ENCODE measurements around the gene NCOR1. TPM values are rescaled to one million over a fixed set of nuclear protein-coding genes. Genes with fewer than 3 reads are reported as not detected.
A peak's percentile ranks its signal among the peaks of the same experiment; 100 is the strongest.
"Not testable (repeated sequence)": the region's sequence is repeated elsewhere in the genome, so short reads cannot be mapped to it uniquely, and the experiment has no call there.

The NCOR1 gene
- total and polyA plus RNA-seq, 2 experiments from 2014 or later: 109 to 119 TPM

DNA sequence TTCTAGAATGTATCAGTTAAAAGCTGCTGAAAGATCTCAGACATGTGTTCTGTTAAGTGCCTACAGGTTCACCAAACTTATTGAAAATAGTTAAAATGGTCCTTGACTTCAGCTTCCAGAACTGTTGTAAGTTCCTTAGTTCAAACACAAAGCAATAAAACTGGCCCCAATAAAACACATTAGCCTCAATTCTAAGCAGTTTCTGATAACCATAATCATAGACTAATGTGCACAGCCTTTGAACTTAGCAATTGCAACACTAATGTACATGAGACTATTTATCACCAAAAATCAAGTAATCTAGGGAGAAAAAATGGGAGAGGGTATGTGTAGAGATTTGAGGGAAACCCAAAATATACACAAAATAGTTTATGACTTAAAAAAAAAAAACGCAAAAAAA is 17.1 kb upstream of the NCOR1 start:
- Histone ChIP-seq H3K27me3 (no peaks in the 10 kb centered on the region), H3K9me3 (ENCODE audit: low read depth) (no peaks in the 10 kb centered on the region), H3K4me3 (no peak overlapping the region), H3K36me3 (no peaks in the 10 kb centered on the region), H3K4me1 (ENCODE audit: low read depth) (no peaks in the 10 kb centered on the region), H3K27ac (no peak overlapping the region)
- no peak for DNase-seq (ENCODE audit: low read depth in 1 of 2, low spot score in 1 of 2)
- TF ChIP-seq, protein P1, sequence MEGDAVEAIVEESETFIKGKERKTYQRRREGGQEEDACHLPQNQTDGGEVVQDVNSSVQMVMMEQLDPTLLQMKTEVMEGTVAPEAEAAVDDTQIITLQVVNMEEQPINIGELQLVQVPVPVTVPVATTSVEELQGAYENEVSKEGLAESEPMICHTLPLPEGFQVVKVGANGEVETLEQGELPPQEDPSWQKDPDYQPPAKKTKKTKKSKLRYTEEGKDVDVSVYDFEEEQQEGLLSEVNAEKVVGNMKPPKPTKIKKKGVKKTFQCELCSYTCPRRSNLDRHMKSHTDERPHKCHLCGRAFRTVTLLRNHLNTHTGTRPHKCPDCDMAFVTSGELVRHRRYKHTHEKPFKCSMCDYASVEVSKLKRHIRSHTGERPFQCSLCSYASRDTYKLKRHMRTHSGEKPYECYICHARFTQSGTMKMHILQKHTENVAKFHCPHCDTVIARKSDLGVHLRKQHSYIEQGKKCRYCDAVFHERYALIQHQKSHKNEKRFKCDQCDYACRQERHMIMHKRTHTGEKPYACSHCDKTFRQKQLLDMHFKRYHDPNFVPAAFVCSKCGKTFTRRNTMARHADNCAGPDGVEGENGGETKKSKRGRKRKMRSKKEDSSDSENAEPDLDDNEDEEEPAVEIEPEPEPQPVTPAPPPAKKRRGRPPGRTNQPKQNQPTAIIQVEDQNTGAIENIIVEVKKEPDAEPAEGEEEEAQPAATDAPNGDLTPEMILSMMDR (IDR thresholded peaks at IDR 0.05; ENCODE audit: low read depth, low read length): no peak

DNA sequence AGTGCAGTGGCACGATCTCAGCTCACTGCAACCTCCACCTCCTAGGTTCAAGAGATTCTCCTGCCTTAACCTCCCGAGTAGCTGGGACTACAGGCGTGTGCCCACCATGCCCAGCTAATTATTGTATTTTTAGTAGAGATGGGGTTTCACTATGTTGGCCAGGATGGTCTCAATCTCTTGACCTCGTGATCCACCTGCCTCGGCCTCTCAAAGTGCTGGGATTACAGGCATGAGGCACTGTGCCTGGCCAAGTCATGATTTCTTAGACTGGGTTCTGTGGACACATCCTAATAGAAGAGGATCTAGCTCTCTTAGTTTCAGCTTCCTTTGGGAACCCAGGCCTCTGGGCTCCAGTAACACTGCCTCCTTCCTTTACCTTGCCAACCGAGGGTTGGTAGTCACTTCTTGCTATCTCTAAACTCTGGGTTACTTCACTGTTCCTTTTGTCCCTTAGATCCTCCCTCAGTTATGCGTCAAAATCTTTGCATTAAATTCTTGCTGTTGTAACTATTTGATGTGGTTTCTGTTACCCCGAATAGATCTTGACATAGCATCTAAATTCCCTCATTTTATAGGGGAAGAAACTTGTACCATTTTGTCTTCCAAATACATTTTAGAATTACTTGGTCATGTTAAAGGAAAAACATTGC is 14.7 kb upstream of the NCOR1 start:
- H3K36me3 ChIP-seq; DNase-seq (ENCODE audit: low read depth in 1 of 2, low spot score in 1 of 2); H3K27ac ChIP-seq; H3K9me3 ChIP-seq (ENCODE audit: low read depth); H3K27me3 ChIP-seq; H3K4me1 ChIP-seq (ENCODE audit: low read depth); H3K4me3 ChIP-seq: not testable (repeated sequence)

DNA sequence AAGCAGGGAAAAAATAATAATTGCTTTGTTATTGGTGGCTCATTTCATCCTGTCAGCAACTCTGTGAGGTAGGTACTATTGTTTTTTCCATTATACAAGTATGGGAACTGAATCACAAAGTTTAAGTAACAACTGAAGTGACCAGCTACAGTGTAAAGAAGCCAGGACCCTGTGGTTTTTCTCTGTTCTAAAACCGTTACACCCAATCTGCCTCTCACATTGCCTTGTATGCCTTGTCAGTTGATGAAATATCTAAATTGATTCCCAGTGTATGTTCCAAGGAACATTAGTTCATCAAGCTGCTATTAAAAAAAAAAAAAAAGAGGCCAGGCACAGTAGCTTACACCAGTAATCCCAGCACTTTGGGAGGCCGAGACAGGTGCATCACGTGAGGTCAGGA is 7.1 kb upstream of the NCOR1 start:
- Histone ChIP-seq H3K27me3 (no peaks in the 10 kb centered on the region), H3K4me3 (no peak overlapping the region), H3K9me3 (ENCODE audit: low read depth) (no peaks in the 10 kb centered on the region), H3K4me1 (ENCODE audit: low read depth) (peaks cover 7% of the 10 kb centered on the region), H3K27ac (no peak overlapping the region), H3K36me3 (no peaks in the 10 kb centered on the region)
- no peak for DNase-seq (ENCODE audit: low read depth in 1 of 2, low spot score in 1 of 2)
- TF ChIP-seq, protein P1 (IDR thresholded peaks at IDR 0.05; ENCODE audit: low read depth, low read length): no peak

DNA sequence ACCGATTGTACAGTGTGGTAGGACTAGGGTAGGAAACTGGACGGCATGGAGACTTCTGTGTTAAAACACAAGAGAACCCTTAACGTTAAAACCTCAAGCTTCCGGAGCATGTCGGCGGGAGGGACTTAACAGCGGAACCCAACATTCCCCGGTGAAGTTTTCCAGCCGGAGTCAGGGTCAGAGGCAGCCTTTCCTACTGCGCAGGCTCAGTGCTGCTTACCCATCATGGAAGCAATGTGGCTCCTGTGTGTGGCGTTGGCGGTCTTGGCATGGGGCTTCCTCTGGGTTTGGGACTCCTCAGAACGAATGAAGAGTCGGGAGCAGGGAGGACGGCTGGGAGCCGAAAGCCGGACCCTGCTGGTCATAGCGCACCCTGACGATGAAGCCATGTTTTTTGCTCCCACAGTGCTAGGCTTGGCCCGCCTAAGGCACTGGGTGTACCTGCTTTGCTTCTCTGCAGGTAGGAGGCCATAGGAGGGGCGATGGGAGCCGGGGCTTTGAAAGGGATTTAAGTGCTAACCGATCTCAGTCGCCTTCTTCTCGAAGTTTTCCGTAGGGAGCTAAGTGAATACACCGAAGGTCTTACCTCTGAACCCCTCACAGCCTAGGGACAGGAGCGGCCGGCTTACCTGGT is 1.8 kb upstream of the NCOR1 start, which contains the start of gene PIGL:
Gene PIGL (plus strand): TSS at position 209 of the 634 bp plus-strand sequence. CDS start 17 bp downstream, at position 226.
- Histone ChIP-seq H3K4me3 (peak within 1 kb of the TSS; percentile 96), H3K27ac (peak within 1 kb of the TSS; percentile 97), H3K4me1 (ENCODE audit: low read depth) (peaks cover 21% of the 10 kb centered on the region), H3K27me3 (no peaks in the 10 kb centered on the region), H3K9me3 (ENCODE audit: low read depth) (no peaks in the 10 kb centered on the region), H3K36me3 (no peaks in the 10 kb centered on the region)
- DNase-seq (ENCODE audit: low read depth in 1 of 2, low spot score in 1 of 2): peak; percentile 91 to 98
- TF ChIP-seq, protein P1 (IDR thresholded peaks at IDR 0.05; ENCODE audit: low read depth, low read length): peak; percentile 7

DNA sequence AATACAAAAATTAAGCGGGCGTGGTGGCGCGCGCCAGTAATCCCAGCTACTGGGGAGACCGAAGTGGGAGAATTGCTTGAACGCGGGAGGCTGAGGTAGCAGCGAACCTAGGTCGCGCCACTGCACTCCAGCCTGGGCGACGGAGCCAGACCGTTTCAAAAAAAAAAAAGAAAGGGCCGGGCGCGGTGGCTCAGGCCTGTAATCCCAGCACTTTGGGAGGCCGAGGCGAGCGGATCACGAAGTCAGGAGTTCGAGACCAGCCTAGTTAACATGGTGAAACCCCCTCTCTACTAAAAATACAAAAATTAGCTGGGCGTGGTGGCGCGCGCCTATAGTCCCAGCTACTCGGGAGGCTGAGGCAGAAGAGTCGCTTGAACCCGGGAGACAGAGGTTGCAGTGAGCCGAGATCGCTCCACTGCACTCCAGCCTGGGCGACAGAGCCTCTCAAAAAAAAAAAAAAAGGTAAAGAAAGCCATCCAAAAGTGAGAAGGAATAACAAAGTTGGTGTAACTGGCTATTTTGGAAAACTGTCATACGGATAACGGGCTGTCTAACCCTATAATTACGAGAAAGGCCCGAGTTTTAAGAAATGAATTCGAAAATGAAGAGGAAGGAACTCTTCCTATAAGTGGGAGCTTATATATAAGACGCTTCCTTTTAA is 1.1 kb upstream of the NCOR1 start:
- Histone ChIP-seq H3K4me1 (ENCODE audit: low read depth) (peaks cover 21% of the 10 kb centered on the region), H3K4me3 (peak overlapping the region; percentile 96), H3K27ac (peak overlapping the region; percentile 97)
- DNase-seq (ENCODE audit: low read depth in 1 of 2, low spot score in 1 of 2); H3K27me3 ChIP-seq; H3K36me3 ChIP-seq; H3K9me3 ChIP-seq (ENCODE audit: low read depth): not testable (repeated sequence)

DNA sequence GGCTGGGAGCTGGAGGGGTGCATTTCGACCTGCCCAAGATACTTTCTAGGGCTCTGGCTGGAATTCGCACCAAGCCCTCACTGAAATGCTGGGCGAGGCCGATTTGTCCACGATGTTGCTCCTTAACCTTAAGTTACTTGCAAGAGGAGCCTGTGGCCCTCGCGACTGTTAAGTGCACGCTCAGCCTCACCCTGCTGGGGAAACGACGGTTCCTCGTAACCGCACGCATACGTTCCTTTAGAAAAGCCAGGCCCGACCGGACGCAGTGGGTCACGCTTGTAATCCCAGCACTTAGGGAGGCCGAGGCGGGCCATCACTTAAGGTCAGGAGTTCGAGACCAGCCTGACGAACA is 607 bp upstream of the NCOR1 start:
- DNase-seq (ENCODE audit: low read depth in 1 of 2, low spot score in 1 of 2): no peak

More for the DNA sequence above, 607 bp upstream of the NCOR1 start:
- H3K27ac ChIP-seq: peak overlapping the region; percentile 97
- H3K4me1 ChIP-seq (ENCODE audit: low read depth): peaks cover 21% of the 10 kb centered on the region
- peak overlapping the region; percentile 96 for H3K4me3 ChIP-seq
- H3K36me3 ChIP-seq: no peaks in the 10 kb centered on the region
- no peaks in the 10 kb centered on the region for H3K9me3 ChIP-seq (ENCODE audit: low read depth)
- TF ChIP-seq, protein P1 (IDR thresholded peaks at IDR 0.05; ENCODE audit: low read depth, low read length): no peak
- no peaks in the 10 kb centered on the region for H3K27me3 ChIP-seq
